CD4-positive, CD25-positive, alpha-beta regulatory T cell (primary cell): ENCODE results near the gene TFCP2. TPM values are rescaled to one million over a fixed set of nuclear protein-coding genes. Genes with fewer than 3 reads are reported as not detected.
"Not testable (repeated sequence)": the region's sequence is repeated elsewhere in the genome, so short reads cannot be mapped to it uniquely, and the experiment has no call there.

Source experiments
- ATAC-seq, 2 donors: fragments of 150-1000 bp; cut with Tn5 transposase; one replicate each; pipeline ENCODE4 v1.10.0; 2021; ENCODE audit warnings: low read depth in 2 of 2, moderate number of reproducible peaks in 2 of 2, moderate library complexity in 1 of 2
- DNase-seq, 3 donors: peaks; one replicate each; pipeline versions ENCODE4 v3.0.0 to v3.0.0-alpha.2; 2012 to 2022; ENCODE audit warnings: mixed read lengths in 1 of 3
- H3K27ac ChIP-seq: one replicate; pipeline ENCODE4 v1.7.0; 2013; ENCODE audit warnings: mild to moderate bottlenecking, low read length; ENCODE audit not compliant: insufficient read depth, poor library complexity, severe bottlenecking
- H3K27me3 ChIP-seq: one replicate; pipeline ENCODE4 v1.7.0; 2013; ENCODE audit warnings: low read length; ENCODE audit not compliant: control insufficient read depth, insufficient read depth
- H3K36me3 ChIP-seq: one replicate; pipeline ENCODE4 v1.7.0; 2013; ENCODE audit warnings: mild to moderate bottlenecking, low read length, moderate library complexity; ENCODE audit not compliant: control insufficient read depth, insufficient read depth
- H3K4me1 ChIP-seq: 2 replicates; pipeline ENCODE4 v1.7.0; 2013; ENCODE audit warnings: mild to moderate bottlenecking, low read length; ENCODE audit not compliant: insufficient read depth, control insufficient read depth, poor library complexity, severe bottlenecking
- H3K4me3 ChIP-seq: one replicate; pipeline ENCODE4 v1.7.0; 2013; ENCODE audit warnings: low read depth, mild to moderate bottlenecking, low read length, moderate library complexity
- H3K9me3 ChIP-seq, 2 experiments: 1 replicate in 1 of 2; 2 replicates in 1 of 2; pipeline ENCODE4 v1.7.0; 2013; ENCODE audit warnings: low read length in 2 of 2, mild to moderate bottlenecking in 1 of 2, moderate library complexity in 1 of 2; ENCODE audit not compliant: control insufficient read depth in 2 of 2
- H3K27ac Mint-ChIP-seq, 3 donors: one replicate each; pipeline ENCODE4 v1.8.0; 2020 to 2022; ENCODE audit warnings: mild to moderate bottlenecking in 3 of 3, mixed read lengths in 3 of 3, moderate library complexity in 2 of 3
- H3K27me3 Mint-ChIP-seq: one replicate; pipeline ENCODE4 v1.8.0; 2022; ENCODE audit warnings: mild to moderate bottlenecking, mixed read lengths
- H3K36me3 Mint-ChIP-seq: one replicate; pipeline ENCODE4 v1.8.0; 2020; ENCODE audit warnings: mixed read lengths
- H3K4me1 Mint-ChIP-seq, 4 donors: one replicate each; pipeline ENCODE4 v1.8.0; 2020 to 2022; ENCODE audit warnings: mixed read lengths in 4 of 4, mild to moderate bottlenecking in 1 of 4
- H3K4me3 Mint-ChIP-seq, 4 donors: one replicate each; pipeline ENCODE4 v1.8.0; 2020 to 2022; ENCODE audit warnings: mild to moderate bottlenecking in 4 of 4, mixed read lengths in 4 of 4, moderate library complexity in 3 of 4
- H3K9me3 Mint-ChIP-seq, 7 donors: one replicate each; pipeline ENCODE4 v1.8.0; 2020 to 2022; ENCODE audit warnings: mixed read lengths in 7 of 7, mild to moderate bottlenecking in 3 of 7, moderate library complexity in 2 of 7
- polyA plus RNA-seq, 4 donors: library from polyadenylated mRNA; unstranded; fragments of 300-500 nt; fragmentation: Illumina TruSeq; gene quantifications; one replicate each; pipeline ENCODE4 v1.2.3, GENCODE V29; 2021
- total RNA-seq: library from RNA; stranded (reverse); gene quantifications from one replicate; pipeline ENCODE4 v1.2.3, GENCODE V29; 2022

Gene TFCP2, protein sequence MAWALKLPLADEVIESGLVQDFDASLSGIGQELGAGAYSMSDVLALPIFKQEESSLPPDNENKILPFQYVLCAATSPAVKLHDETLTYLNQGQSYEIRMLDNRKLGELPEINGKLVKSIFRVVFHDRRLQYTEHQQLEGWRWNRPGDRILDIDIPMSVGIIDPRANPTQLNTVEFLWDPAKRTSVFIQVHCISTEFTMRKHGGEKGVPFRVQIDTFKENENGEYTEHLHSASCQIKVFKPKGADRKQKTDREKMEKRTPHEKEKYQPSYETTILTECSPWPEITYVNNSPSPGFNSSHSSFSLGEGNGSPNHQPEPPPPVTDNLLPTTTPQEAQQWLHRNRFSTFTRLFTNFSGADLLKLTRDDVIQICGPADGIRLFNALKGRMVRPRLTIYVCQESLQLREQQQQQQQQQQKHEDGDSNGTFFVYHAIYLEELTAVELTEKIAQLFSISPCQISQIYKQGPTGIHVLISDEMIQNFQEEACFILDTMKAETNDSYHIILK
- total RNA-seq (24.9 TPM), polyA plus RNA-seq (10 to 100 TPM in 3 of 4 donors, 1 to 10 TPM in 1; 9.0 to 12.2 (median 11.2) TPM)

DNA sequence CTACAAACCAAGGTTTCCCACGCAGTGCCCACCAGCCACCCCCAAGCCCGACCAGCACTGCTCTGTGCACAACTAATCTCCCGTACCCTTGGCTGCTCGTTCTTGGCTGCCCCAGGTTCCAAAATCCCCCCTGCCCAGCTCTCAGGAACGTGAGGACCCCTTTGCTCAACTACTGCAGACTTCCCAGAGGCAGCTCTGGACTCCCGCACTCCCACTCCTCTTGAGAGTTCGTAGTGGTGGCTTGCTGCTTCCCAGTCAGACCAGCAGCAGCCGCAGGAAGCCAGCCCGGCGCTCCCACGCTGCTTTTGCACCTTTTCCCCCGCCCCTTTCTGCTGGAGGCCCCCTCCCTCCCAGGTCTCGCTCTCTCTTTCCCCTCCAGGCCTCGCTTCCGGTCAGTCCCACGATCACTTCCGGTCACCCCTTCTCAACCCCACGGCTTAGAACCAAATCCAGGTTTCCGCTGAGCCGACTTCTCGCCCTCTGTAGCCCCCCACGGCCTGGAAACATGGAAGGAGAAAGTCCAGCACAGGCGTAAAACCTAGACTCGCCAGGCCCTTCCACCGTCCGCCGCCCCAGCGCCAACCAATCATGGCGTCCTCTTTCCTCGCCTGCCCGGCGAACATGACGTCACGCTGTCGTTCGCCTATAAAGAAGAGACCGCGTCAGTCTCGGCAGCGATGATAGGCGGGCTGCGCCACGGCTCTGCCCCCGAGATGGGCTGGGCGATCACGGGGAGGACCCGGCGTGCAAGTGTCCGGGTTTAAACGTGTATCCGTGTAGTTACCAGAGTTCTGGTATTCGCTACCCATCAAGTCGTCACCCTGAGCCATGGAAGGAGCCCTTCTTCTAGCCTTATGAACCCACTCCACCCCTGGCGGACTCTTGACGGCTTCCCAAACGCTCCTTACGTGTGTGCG is at the start of gene TFCP2:
Gene TFCP2, minus strand, starts transcription at position 621 of the 917 bp plus-strand sequence. CDS start 713 bp downstream, outside the sequence.
- peak; percentile 99 for ATAC-seq
- H3K4me1 ChIP-seq, result peaks cover 17% of the 10 kb centered on the region
- peak within 1 kb of the TSS; percentile 96 for H3K27ac ChIP-seq
- Mint-ChIP-seq H3K9me3 (no peaks in the 10 kb centered on the region), H3K27me3 (no peaks in the 10 kb centered on the region), H3K36me3 (no peaks in the 10 kb centered on the region), H3K27ac (peak within 1 kb of the TSS in 1 of 3 donors; percentile 75), H3K4me1 (peaks cover 8 to 17% (median 15%) of the 10 kb centered on the region in 4 donors), H3K4me3 (peak within 1 kb of the TSS in 3 of 4 donors; percentile 86 to 93 (median 86))
- H3K27me3 ChIP-seq, result no peaks in the 10 kb centered on the region
- no peaks in the 10 kb centered on the region for H3K36me3 ChIP-seq
- peak within 1 kb of the TSS; percentile 87 for H3K4me3 ChIP-seq
- no peaks in the 10 kb centered on the region for H3K9me3 ChIP-seq
- peak; percentile 91 to 97 (median 92) for DNase-seq

DNA sequence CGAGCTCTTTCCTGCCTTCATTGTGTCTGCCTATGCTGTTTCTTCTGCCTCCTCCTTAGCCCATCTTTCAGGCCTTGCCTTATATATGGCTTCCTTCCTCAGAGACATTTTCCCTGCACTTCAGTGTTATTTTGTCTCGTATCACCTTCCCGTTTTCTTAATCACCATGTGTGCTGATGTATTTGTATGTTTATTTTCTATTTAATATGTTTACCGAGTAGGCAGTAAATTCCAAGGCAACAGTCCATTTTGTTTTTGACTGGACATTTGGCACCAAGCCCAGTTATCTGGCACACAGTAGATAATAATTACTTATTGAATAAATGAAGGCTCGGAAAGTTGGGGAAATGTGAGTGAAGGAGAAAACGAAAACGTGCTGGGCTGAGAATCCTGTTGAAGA is 49.5 kb upstream of the TFCP2 start:
- H3K9me3 Mint-ChIP-seq, result no peaks in the 10 kb centered on the region
- H3K9me3 ChIP-seq, result no peaks in the 10 kb centered on the region
- H3K27ac Mint-ChIP-seq, result peak overlapping the region in 2 of 3 donors; percentile 4 to 40
- H3K36me3 ChIP-seq, result no peaks in the 10 kb centered on the region
- peaks cover 4% of the 10 kb centered on the region for H3K36me3 Mint-ChIP-seq
- H3K27me3 ChIP-seq, result no peaks in the 10 kb centered on the region
- H3K4me3 ChIP-seq, result no peak overlapping the region
- DNase-seq (no peak), ATAC-seq (no peak)
- H3K4me1 ChIP-seq, result peaks cover 12% of the 10 kb centered on the region
- peaks cover 9 to 15% (median 13%) of the 10 kb centered on the region in 4 donors for H3K4me1 Mint-ChIP-seq
- H3K27me3 Mint-ChIP-seq, result peaks cover 4% of the 10 kb centered on the region
- peak overlapping the region in 1 of 4 donors; percentile 78 for H3K4me3 Mint-ChIP-seq
- H3K27ac ChIP-seq, result no peak overlapping the region

DNA sequence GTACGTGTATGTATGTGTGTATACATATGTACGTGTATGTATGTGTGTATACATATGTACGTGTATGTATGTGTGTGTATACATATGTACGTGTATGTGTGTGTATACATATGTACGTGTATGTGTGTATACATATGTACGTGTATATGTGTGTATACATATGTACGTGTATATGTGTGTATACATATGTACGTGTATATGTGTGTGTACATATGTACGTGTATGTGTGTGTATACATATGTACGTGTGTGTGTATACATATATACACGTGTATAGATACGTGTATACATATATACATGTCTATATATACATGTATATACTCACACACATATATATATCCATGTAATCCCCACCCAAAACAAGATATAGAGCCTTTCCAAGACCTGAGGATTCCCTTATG is 46.9 kb upstream of the TFCP2 start:
- not testable (repeated sequence) for H3K36me3 ChIP-seq, H3K36me3 Mint-ChIP-seq, H3K27ac ChIP-seq, H3K9me3 ChIP-seq, H3K27me3 Mint-ChIP-seq, DNase-seq, H3K27ac Mint-ChIP-seq, H3K4me3 ChIP-seq, ATAC-seq, H3K27me3 ChIP-seq, H3K9me3 Mint-ChIP-seq
- H3K4me3 Mint-ChIP-seq, result peak overlapping the region in 1 of 4 donors; percentile 97
- H3K4me1 Mint-ChIP-seq, result peaks cover 9 to 23% (median 20%) of the 10 kb centered on the region in 4 donors
- peaks cover 22% of the 10 kb centered on the region for H3K4me1 ChIP-seq

DNA sequence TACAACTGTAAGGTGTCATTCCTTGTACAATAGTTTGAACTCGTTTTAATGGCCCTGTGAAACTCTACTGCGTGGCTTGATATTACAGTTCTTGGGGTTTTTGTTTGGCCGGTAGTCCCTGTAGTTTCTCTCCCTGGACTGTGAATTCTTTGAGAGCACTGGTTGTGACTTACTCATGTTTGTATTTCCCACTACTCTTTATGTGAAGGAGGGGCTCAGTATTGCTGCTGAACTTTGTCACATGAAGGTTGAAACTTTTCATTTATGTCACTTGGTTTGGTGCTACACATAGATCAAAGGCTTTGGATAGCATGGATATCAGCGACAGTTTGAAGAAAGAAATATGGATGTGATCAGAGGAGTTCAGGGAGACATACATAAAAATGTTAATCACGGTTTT is 46.4 kb upstream of the TFCP2 start:
- peaks cover 22% of the 10 kb centered on the region for H3K4me1 ChIP-seq
- ATAC-seq (no peak), DNase-seq (no peak)
- Mint-ChIP-seq H3K36me3 (peaks cover 9% of the 10 kb centered on the region), H3K27me3 (no peaks in the 10 kb centered on the region), H3K9me3 (no peaks in the 10 kb centered on the region), H3K27ac (peak overlapping the region in 2 of 3 donors; percentile 72 to 96), H3K4me3 (peak overlapping the region; percentile 93 to 97 (median 94)), H3K4me1 (peaks cover 9 to 23% (median 21%) of the 10 kb centered on the region in 4 donors)
- H3K27ac ChIP-seq, result peak overlapping the region; percentile 92
- H3K36me3 ChIP-seq, result no peaks in the 10 kb centered on the region
- H3K27me3 ChIP-seq, result no peaks in the 10 kb centered on the region
- H3K4me3 ChIP-seq, result peak overlapping the region; percentile 84
- no peaks in the 10 kb centered on the region for H3K9me3 ChIP-seq

DNA sequence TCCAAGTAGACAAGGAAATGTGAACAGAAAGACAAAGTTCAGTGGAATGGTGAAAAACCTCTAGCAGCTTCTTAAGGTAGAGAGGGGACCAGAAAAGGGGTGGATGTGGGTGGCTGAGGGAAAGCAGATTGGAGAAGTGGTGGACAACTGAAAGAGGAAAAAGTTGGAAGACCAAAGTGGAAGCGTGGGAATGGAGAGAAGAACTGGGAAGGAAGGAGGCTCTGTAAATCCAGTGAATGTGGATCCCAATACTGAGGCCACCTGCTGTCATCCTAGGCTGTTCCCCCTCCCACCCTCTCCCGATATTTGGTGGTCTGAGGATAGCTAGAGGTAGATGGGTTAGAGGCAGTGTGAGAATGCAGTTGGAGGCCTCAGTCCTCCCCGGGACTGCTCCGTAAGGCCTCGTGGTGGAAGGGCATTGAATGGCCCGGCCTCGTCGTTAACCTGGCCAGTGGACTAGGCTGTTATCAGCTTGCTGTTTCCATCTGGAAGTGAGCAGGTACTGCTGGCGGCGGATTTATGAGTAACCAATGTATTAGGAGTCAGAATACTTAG is 45.7 kb upstream of the TFCP2 start:
- Histone ChIP-seq H3K9me3 (no peaks in the 10 kb centered on the region), H3K27me3 (no peaks in the 10 kb centered on the region), H3K27ac (peak overlapping the region; percentile 92), H3K4me3 (peak overlapping the region; percentile 84), H3K4me1 (peaks cover 22% of the 10 kb centered on the region), H3K36me3 (no peaks in the 10 kb centered on the region)
- H3K4me1 Mint-ChIP-seq, result peaks cover 9 to 26% (median 22%) of the 10 kb centered on the region in 4 donors
- H3K27ac Mint-ChIP-seq, result peak overlapping the region; percentile 96 to 99 (median 98)
- peaks cover 12% of the 10 kb centered on the region for H3K36me3 Mint-ChIP-seq
- H3K4me3 Mint-ChIP-seq, result peak overlapping the region; percentile 93 to 97 (median 94)
- ATAC-seq, result no peak
- H3K9me3 Mint-ChIP-seq, result no peaks in the 10 kb centered on the region
- no peaks in the 10 kb centered on the region for H3K27me3 Mint-ChIP-seq
- DNase-seq, result peak in 1 of 3 donors; percentile 8

- peak within 1 kb of the TSS; percentile 92 for H3K27ac ChIP-seq
- H3K9me3 Mint-ChIP-seq, result no peaks in the 10 kb centered on the region
- H3K4me1 Mint-ChIP-seq, result peaks cover 9 to 26% (median 22%) of the 10 kb centered on the region in 4 donors
- H3K36me3 ChIP-seq, result no peaks in the 10 kb centered on the region
- no peaks in the 10 kb centered on the region for H3K9me3 ChIP-seq
- no peaks in the 10 kb centered on the region for H3K27me3 Mint-ChIP-seq
- H3K4me3 ChIP-seq, result peak within 1 kb of the TSS; percentile 84
- peak; percentile 82 to 83 for ATAC-seq
- H3K27me3 ChIP-seq, result no peaks in the 10 kb centered on the region
- H3K4me3 Mint-ChIP-seq, result peak within 1 kb of the TSS; percentile 93 to 97 (median 94)
- peak within 1 kb of the TSS; percentile 96 to 99 (median 98) for H3K27ac Mint-ChIP-seq
- peaks cover 22% of the 10 kb centered on the region for H3K4me1 ChIP-seq
- peaks cover 12% of the 10 kb centered on the region for H3K36me3 Mint-ChIP-seq
- peak; percentile 60 to 79 (median 77) for DNase-seq
These were observed 45.2 kb upstream of the TFCP2 start, which contains the start of gene POU6F1 for GRCh38 chr12:51217968-51218606. Gene POU6F1, minus strand, starts transcription at chr12:51218062. Its CDS starts 11,226 bp downstream, at chr12:51206836.
